Skin of body (tissue), 2 donors: Measurements from ENCODE around the gene HYCC2. TPM values are rescaled to one million over a fixed set of nuclear protein-coding genes. Genes with fewer than 3 reads are reported as not detected.
"Not testable (repeated sequence)": the region's sequence is repeated elsewhere in the genome, so short reads cannot be mapped to it uniquely, and the experiment has no call there.

Experiments
- DNase-seq: peaks from one replicate; lab custom pipeline; 2025; lab: John Stamatoyannopoulos, UW
- total RNA-seq: library from RNA; depleted of rRNA; stranded (reverse); fragments of >200 nt; gene quantifications from one replicate; pipeline ENCODE4 v1.2.3, GENCODE V29; 2014

The HYCC2 gene
- total RNA-seq, 1 donor from 2014 or later: 21.6 TPM

DNA sequence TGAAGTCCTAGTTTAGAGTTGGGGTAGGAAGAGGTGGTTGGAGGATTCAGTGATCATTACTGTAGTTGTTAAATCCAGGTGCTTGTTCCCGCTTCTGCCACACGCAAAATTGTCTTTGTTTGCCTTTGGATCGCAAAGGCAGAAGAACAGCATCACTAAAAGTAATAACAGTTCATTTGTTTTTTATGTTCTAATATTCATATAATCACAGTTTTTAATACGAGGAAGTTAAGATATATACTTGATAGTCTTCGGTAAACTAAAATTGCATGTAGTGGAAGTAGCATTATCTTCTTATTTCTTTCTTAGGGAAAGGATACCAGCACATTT lies 695 bp upstream of the HYCC2 start:
- DNase-seq: no peak

GRCh38 chr2:201070948-201071478 lies 458 bp downstream of the HYCC2 start:
- no peak for DNase-seq

- no peak for DNase-seq
These were observed 6.6 kb downstream of the HYCC2 start for GRCh38 chr2:201064797-201065329.

GRCh38 chr2:201063516-201063915 lies 8.0 kb downstream of the HYCC2 start:
- not testable (repeated sequence) for DNase-seq

DNA sequence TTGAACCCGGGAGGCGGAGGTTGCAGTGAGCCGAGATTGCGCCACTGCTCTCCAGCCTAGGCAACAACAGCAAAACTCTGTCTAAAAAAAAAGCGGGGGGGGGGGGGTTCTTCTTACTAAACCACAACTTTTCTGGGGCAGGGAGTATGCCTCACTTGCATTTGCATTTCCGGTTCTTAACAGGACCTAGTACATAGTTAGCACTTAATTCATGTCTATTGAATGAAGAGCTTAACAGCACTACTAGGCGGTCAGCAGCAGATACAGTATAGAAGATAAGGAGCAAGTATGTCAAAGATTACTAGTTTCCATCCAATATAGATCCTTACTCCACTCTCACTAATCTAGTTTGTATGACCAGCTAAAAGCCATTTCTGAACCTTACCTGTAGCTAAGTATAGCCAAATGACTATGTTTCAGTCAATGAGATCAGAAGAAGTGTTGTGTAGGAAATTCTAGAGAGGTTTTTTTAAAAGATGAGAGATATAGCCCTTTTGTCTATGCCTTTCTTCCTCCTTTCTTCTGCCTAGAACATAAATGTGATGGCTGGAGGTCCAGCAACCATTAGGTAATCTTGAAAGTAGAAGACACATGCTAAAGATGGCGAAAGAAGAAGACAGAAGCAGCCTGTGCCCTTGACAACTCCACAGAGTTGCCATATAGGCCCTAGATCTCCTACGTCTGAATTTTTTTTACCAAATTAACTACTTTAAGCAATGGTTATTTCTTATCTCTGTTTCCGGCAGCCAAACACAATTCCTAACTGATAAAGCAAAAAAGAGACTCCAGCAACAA lies 11.3 kb downstream of the HYCC2 start:
- no peak for DNase-seq

GRCh38 chr2:201058914-201059313 lies 12.6 kb downstream of the HYCC2 start:
- no peak for DNase-seq

GRCh38 chr2:201057715-201058248 lies 13.7 kb downstream of the HYCC2 start:
- DNase-seq: no peak

GRCh38 chr2:201057087-201057521 lies 14.4 kb downstream of the HYCC2 start:
- DNase-seq: peak; percentile 20

GRCh38 chr2:201049455-201049854 lies 22.0 kb downstream of the HYCC2 start:
- no peak for DNase-seq

GRCh38 chr2:201046881-201047280 lies 24.6 kb downstream of the HYCC2 start:
- no peak for DNase-seq

- DNase-seq: not testable (repeated sequence)
These were observed 28.4 kb downstream of the HYCC2 start for GRCh38 chr2:201043050-201043449.

- DNase-seq: not testable (repeated sequence)
These were observed 29.0 kb downstream of the HYCC2 start for GRCh38 chr2:201042451-201042850.

DNA sequence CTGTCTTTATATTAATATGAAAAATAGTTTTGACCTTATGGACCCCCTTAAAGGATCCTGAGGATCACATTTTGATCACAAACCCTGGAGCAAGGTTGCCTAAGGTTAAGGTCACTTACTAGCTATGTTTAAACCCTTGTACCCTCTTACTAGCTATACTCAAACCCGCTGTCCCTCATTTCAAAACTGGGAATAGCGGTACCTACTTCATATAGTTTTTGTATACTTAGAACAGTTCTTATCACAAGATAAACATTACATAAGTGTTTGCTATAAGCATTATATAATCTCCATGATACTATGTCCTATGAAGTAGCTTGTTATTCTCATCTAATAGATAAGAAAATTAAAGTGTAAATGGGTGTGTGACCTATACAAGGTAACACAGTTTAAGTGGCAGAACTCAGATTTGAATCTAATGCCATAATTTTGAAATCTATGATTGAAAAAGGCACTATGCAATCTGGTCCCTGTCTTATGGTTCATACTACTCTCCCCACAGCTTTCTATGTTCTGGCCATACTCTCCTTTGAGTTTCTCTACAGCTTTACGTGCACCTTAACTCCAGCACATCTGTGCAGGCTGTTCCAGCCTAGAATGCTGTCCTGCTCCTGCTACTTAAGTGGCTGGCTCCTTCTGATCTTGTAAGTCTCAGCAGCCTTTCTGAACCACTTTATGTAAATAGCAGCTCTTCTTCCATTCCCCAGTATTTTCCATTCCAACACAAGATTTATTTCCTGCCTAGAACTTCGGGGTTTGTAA lies 30.4 kb downstream of the HYCC2 start:
- DNase-seq: no peak

DNA sequence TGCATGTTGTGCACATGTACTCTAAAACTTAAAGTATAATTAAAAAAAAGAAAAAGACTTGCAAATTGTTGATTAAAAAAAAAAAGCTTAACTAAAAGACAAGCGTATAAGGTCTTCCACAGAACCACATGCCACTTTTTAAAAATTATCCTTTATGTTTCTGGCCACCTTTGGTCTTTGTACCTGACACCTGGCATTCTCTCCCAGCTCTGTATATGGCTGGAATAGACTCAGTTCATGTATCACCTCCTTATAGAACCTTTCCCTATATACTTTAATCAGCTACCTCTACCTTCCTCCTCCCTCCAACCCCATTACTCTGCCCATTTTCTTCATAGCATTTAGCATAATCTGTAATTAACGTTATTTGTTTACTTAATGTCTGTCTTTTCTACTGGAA lies 32.6 kb downstream of the HYCC2 start:
- DNase-seq: no peak

DNA sequence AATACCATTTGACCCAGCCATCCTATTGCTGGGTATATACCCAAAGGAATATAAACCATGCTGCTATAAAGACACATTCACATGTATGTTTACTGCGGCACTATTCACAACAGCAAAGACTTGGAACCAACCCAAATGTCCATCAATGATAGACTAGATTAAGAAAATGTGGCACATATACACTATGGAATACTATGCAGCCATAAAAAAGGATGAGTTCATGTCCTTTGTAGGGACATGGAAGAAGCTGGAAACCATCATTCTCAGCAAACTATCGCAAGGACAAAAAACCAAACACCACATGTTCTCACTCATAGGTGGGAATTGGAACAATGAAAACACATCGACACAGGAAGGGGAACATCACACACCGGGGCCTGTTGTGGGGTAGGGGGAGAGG lies 33.1 kb downstream of the HYCC2 start:
- DNase-seq: not testable (repeated sequence)

DNA sequence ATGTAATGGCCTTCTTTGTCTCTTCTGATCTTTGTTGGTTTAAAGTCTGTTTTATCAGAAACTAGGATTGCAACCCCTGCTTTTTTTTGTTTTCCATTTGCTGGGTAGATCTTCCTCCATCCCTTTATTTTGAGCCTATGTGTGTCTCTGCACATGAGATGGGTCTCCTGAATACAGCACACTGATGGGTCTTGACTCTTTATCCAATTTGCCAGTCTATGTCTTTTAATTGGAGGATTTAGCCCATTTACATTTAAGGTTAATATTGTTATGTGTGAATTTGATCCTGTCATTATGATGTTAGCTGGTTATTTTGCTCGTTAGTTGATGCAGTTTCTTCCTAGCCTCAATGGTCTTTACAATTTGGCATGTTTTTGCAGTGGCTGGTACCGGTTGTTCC lies 37.1 kb downstream of the HYCC2 start:
- not testable (repeated sequence) for DNase-seq

DNA sequence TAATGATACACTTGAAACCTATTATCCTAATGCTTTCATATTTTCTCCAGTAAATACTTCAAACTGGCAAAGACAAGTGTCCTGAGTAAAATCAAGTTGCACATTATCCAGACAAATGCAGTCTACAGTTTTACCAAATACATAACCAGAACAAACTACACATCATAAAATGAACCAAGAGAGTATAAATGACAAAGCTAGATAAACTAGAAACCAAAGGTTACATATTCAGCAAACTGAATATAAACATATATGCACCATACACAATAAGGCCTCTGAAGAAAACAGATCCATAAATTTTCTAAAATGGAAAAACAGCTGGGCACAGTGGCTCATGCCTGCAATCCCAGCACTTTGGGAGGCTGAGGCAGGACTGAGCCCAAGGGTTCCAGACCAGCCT lies 47.0 kb downstream of the HYCC2 start:
- DNase-seq: no peak

DNA sequence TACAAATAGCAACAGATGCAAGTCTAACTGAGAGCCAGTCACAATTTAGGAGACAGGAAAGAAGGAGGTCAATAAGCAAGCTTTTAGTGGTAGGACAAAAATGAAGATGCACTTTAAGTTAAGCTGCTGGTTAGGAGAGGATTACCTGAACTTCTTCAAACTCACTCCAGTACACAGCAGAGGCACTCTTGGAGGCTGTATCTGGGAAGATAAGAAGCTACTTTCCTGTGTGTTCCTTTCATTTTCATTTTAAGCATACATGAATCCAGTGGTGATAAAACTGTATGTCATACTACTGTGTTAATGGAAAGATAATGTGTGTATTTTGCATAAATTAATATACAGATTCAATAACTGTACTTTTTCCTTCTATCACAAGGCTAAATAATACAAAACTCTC lies 49.6 kb downstream of the HYCC2 start:
- no peak for DNase-seq
